ENCODE measurements around the gene FAM76A.
"Not testable (repeated sequence)": the region's sequence is repeated elsewhere in the genome, so short reads cannot be mapped to it uniquely, and the experiment has no call there.

Gene FAM76A

GRCh38 chr1:27726173-27727044 is 648 bp downstream of the FAM76A start:
- peak; percentile 29 to 52 for DNase-seq

- DNase-seq = peak; percentile 50 to 58
Measured at GRCh38 chr1:27727126-27727525, 1.4 kb downstream of the FAM76A start.

GRCh38 chr1:27736252-27736651 is 10.5 kb downstream of the FAM76A start:
- no peak for DNase-seq

- DNase-seq = no peak
Measured at GRCh38 chr1:27741121-27741520, 15.4 kb downstream of the FAM76A start.

DNA sequence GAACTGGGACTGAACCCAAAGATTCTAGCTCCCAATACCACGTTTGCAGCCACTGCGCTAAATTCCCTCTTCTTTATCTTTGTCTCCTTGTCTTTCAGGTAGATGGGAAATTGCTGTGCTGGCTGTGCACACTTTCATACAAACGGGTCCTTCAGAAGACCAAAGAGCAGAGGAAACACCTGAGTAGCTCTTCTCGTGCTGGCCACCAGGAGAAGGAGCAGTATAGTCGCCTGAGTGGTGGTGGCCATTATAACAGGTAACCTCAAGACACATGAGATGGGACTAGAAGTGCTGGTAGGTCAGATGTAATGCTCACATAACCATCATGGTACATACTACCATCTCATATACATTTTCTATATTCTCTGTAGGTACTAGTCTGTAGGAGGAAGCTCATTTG is 18.8 kb downstream of the FAM76A start:
- no peak for DNase-seq

DNA sequence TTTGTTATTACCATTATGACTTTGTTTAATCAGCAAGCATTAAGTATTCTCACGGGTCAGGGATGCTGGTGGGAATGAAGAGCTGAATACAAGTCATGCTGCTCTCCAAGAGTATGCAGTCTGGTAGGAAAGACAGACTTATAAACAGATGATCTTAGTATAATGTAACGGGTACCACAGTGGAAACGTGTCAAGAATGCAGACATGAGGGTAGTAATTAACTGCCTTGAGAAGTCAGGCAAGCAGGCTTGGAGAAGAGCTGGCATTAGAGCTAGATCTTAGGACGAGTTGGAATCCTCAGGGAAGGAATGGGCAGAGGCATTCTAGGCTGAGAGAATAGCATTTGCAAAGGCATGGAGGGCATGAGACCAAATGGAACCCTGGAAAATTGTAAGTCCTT is 19.7 kb downstream of the FAM76A start:
- DNase-seq = no peak

DNA sequence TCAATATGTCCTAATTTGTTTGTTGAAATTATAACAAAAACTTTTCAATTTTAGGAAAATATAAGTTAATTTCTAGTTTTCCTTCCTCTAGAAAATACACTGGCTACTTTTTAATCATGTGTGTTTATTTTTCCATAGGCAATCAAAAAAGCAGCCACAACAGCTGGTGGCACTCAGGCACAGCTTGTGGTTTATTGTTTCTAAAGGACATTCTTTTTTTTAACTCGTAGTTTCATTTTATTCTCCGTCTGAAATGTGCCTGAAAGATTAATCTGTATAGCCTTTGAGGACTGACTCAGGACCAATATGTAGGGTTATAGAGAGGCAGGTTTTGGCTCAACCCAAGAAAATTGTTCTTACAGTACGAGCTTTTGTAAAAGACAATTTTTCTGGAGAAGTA is 26.6 kb downstream of the FAM76A start:
- no peak for DNase-seq

DNA sequence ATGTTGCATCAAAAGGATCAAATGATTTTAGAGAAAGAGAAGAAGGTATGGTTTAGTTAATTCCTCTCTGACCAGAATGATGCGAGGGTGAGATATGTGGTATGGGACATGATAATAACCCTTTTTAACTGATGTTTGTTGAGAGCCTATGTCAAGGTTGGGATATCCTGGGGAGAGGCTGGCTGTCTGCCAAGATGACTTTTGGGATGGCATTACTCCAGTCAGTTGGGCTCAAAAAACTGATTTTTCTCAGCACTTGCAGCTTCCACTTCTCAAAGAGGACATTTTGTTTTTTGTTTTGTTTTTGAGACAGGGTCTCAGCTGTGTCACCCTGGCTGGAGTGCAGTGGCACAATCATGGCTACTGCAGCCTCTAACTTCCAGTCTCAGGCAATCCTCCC is 29.5 kb downstream of the FAM76A start:
- DNase-seq = no peak

- no peak for DNase-seq
Measured at GRCh38 chr1:27755865-27756264, 30.1 kb downstream of the FAM76A start.

DNA sequence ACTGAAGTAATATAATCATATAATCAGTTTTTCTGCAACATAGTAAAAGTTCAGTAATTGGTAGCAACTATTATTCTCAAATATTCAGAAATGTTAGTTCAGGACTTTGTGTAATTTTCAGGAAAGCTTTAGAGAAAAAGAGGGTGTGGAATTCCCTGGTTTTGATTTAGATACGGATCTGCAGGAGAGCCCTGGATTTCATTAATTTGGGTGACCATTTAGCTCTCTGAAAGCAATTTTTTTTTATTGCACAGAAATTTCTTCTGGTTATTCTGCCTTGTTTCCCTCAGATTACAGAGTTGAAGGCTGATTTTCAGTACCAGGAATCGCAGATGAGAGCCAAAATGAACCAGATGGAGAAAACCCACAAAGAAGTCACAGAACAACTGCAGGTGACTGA is 33.5 kb downstream of the FAM76A start:
- no peak for DNase-seq

- DNase-seq = no peak
Measured at GRCh38 chr1:27760426-27760825, 34.7 kb downstream of the FAM76A start.

DNA sequence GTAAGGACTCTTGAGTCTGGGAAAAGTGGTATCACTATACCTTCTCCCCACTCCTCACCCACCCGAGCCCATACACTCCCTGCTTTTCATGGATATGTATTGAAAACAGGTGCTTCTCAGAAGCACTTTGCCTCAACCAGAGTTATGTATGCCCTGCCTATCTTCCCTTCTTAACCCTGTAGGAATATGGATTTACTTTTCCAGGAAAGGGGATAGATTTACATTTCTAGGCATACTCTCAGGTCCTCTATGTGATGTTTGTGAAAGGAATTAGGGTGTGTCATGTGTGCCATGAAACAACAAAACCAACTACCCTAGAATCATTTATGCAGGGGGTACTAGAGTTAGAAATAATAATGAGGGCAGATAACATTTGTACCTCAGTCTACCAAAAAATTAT is 36.3 kb downstream of the FAM76A start:
- DNase-seq = no peak

GRCh38 chr1:27763358-27763757 is 37.6 kb downstream of the FAM76A start:
- no peak for DNase-seq

- DNase-seq = no peak
Measured at GRCh38 chr1:27770293-27770830, 44.6 kb downstream of the FAM76A start.

DNA sequence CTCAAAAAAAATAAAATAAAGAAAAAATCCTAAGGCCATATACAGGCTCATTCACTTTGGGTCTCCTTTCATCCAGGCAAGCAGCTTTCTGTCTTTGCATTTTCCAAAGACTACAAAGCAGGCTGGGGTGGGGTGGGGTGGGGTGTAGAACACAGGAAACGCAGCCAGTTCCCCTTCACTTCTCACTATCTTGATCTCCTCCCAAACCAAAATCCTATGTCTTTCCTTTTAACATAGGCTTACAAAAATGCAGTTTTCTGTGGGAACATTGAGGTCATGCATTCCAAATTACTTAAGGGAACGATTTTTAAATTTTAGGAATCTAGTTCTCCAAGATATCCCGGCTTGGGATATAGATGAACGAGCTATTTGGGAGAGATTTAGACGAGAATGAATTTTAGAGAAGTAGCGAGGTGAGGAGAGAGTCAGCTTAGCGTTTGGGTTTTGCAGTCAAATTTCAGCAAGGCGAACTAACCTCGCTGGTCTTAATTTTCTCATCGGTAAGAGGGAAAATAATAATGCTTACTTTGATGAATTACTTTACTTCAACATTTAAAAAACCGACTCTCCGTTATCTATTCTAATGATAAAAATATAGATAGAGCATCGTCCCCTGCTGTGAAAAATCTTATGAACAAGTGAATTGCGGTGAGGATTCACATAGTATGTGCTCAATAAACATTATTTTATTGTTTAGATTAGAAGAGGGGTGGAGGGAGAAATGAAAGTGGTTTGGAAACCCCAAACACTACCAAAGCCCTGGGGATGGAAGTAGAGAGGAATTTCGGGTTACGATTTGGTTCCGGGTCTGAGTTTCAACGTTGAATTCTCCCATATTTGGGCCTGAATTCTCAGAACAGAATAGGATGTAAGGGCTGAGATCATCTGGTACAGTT is 46.5 kb downstream of the FAM76A start:
- DNase-seq = peak; percentile 14 to 31

DNA sequence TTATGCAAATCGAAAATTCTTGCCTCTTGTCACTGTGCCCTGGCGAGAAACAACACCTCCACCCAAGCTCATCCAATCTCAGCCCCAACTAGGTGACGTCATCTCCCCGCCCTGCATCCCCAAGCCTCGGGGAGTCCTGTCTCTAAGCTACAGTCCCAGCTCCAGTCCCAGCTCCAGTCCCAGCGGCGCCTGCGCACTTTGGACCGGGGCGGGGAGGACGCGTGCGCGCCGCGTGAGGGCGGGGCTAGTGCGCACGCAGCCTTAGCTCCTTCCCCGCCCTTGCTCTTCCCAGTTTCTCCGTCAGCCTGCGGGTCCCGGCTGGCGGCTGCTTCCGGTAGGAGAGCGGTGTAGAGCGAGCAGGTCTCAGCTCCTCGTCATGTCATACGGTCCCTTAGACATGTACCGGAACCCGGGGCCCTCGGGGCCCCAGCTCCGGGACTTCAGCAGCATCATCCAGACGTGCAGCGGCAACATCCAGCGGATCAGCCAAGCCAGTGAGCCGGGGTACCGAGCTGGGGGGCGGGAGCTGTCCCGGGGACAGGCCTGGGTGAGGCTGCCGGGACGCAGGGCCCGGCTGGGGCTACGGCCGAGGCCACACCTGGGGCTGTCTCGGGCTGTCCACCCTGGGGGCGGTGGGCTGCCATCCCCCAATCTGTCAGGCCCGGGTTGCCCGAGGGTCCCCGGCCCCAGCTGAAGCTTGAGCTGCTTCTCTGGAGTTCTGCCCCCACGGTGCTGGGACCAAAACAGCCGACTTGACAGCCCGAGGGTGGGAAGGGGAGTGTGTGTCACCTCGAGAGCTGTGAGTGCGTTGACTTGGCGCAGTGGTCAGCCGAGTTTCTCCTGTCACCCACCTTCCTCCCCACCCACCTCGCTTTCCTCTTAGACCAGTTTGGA is 47.4 kb downstream of the FAM76A start, which contains the start of gene STX12:
STX12 (plus strand) TSS at position 288 of the 894 bp plus-strand sequence; CDS start at position 377, 89 bp downstream.
- peak; percentile 99 to 100 for DNase-seq

DNA sequence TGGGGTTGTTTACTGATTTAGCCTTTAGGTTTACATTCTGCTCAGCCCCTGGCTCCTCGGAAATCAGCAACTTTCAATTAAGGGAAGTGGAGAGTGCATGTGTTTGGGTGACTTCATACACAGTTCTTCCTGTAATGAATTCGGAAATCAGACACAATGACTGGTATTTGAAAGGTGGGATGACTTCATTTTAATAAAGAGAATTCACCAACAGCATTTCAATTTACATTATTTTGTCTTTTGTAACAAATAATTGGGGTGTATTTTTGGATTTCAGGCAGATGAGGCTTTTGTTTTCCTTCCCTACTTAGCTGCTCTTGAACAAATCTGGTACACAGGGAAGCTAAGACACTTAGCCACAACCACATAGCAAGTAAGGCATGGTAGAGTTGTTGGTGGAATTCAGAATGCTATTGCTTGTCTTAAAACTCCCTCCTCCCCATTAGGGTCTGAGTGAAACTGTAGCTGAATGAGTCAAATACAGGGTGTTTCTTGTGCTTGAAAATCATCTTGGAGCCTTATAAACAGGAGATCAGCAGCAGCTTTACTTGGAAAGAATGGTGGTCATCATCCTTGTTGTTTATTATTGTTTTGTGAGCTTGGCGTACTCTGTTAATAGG is 48.2 kb downstream of the FAM76A start:
- peak; percentile 70 to 71 for DNase-seq

- no peak for DNase-seq
Measured at GRCh38 chr1:27774654-27775053, 48.9 kb downstream of the FAM76A start.

DNA sequence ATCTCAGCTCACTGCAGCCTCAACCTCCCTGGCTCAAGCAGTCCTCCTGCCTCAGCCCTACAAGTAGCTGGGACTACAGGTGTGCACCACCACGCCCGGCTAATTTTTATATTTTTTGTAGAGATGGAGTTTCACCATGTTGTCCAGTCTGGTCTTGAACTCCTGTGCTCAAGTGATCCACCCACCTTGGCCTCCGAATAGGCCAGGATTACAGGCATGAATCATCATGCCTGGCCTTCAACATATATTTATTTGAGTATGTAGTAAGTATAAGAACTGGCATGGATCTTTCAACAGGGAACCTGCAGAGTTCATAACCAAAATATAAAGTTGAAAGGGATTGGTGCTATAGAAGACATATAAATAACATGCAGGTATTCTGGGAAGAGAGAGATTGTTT is 49.6 kb downstream of the FAM76A start:
- not testable (repeated sequence) for DNase-seq

- not testable (repeated sequence) for DNase-seq
Measured at GRCh38 chr1:27776276-27776675, 50.5 kb downstream of the FAM76A start.

DNA sequence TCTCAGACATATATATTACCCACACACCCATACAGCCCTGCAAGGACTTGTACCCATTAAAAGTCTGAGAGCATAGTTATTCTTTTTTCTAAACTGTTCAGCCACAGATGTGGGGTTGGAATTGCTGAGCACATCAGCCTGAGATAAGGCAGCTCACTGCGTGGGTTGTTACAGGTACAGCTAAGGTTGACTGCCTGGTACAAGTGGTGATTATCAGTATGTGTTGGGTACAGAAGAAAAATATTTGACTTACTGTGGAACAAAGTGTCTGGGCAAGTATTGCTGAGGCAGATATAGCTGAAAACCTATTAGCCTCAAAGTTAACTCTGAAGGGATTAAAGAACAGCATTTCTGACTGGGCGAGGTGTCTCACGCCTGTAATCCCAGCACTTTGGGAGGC is 52.3 kb downstream of the FAM76A start:
- no peak for DNase-seq

DNA sequence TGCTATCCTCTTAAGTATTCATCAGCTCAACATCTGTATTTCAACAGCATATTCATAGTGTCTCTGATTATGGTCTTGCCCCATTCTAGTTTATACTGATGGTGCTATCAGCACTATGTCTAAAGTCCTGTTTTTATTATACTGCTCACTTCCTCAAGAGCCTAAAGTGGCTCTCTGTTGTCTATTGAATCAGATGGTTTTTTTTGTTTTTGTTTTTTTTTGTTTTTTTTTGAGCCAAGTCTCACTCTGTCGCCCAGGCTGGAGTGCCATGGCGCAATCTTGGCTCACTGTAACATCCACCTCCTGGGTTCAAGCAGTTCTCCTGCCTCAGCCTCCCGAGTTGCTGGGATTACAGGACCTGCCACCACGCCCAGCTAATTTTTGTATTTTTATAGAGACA is 53.4 kb downstream of the FAM76A start:
- DNase-seq = peak in 1 of 2 donors; percentile 53
